HG03432 (cell line): ENCODE results near the gene DAZAP1.

Experiments used
- ATAC-seq: cut with Tn5 transposase; IDR thresholded peaks from one replicate; pipeline ENCODE4 v1.9.1; 2021; ENCODE audit warnings: mild to moderate bottlenecking, moderate library complexity; ENCODE audit not compliant: unreplicated experiment

DAZAP1 gene

GRCh38 chr19:1377176-1377964 lies 30.0 kb upstream of the DAZAP1 start:
- ATAC-seq: no peak

DNA sequence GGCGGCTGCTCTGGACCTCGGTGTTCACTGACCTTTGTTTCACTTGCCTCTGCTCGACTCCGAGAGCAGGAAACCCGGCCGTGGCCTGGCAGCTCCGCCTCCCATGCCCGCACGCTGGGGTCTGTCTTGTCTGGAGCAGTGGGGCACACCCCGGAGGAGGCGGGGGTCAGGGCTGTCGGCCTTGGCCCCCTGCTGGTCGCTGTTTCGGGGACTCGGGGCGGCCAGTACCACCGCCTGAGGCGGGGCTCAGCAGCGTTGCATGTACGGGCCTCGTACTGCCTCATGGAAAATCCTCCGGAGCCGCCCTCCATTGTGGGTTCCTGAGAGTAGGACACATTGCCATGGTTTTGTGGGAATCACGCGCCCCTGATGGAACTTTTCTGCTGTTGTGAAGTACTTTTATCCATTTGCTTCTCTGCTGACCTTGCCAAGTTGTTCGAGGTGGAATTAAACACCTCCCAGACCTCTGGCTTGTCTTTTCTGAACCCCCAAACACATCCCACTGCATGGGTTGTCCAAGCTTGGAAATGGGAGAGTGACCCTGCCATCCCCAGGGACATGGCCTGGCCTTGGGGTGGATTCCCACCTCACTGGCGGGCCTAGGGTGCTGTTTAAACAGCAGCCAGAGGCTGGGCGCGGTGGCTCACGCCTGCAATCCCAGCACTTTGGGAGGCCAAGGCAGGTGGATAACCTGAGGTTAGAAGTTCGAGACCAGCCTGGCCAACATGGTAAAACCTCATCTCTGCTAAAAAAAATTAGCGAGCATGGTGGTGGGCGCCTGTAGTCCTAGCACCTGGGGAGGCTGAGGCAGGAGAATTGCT lies 29.2 kb upstream of the DAZAP1 start:
- ATAC-seq: no peak

DNA sequence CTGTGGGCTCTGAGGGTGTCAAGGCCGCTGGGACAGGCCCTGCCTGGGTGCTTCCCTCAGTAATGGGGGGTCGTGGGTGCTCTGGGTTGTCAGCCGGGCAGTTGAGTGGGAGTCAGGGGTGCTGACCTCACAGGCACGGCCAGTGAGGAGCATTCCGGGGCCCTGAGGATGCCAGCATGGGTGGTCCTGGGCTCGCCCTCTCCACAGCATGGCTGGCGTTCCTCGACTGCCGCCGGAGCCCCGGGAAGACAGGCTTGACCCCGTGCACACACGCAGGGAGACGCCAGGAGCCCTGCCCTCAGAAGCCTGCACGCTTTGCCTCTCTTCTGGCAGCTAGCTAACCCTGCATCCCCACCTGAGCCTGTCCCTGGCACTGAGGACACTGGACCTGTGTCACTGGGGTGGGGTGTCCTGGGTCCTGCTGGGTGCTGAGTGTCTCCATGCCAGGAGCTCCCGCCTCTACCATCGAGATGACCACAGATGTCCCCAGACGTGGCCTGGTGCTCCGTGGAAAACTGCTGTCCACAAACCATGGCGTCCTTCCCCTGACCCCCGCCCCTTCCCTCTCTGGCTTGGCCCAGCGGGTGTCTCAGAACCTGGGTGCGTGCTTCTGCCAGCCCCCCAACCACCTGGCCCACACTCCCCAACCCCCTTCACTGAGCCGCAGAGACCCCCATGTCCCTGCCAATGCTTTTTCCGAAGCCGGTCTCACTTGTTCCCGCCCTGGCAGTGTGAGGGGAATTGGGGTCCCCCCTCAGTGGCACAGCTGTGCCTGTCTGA lies 28.1 kb upstream of the DAZAP1 start:
- ATAC-seq: no peak

GRCh38 chr19:1379961-1380489 lies 27.4 kb upstream of the DAZAP1 start:
- ATAC-seq: no peak

GRCh38 chr19:1382250-1382649 lies 25.1 kb upstream of the DAZAP1 start:
- no peak for ATAC-seq

- ATAC-seq: no peak
Measured at GRCh38 chr19:1383017-1383311, 24.4 kb upstream of the DAZAP1 start.

DNA sequence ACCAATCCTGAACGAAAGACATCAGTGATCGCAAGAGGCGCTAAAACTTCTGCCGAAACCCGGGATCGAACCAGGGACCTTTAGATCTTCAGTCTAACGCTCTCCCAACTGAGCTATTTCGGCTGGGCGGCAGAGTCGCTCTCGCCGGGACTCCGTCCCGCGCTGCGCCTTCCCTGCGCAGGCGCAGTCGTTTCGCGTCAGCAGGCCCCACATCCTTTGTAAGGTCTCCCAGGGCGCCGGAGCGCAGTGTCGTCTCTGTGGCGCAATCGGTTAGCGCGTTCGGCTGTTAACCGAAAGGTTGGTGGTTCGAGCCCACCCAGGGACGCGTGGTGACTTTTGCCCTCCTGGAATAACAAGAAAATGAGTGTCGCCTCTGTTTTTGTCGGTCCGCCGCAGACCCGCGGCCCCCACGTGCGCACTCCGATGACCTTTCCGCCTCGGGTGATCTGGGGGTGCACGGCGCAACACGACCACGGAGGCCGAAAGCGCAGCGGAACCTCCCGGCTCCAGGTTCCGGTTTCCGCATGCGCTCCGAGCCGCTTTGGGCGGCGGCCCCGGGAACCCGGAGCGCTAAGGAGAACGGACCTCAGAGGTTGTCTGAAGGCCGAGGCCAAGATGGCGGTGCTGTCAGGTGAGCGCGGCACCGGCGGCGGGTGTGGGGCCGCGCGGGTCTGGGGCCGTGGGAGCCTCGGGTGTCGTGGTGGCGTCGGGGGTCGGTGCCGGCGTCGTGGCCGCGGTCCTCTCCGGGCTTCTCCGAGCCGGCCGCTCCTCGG lies 23.9 kb upstream of the DAZAP1 start, which contains the start of gene NDUFS7:
NDUFS7 (plus strand) TSS at position 596 of the 773 bp plus-strand sequence; CDS start at position 616, 20 bp downstream.
- ATAC-seq: peak; percentile 77

DNA sequence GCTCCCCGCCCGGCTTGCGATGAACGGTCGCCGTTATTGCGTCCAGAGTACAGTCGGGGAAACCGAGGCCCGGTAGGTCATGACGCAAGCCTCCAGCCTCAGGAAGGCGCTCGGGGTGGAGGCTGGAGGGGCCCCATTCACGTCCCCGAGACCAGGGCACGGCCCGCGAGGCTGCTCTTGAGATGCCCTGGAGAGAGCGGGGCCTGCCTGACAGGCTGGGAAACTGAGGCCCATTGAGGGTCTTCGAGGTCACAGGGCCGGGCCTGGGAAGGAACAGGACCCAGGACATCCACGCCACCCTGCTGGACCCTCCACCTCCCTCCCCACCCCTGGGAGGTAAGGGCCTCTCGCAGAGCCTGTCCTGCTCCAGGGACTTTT lies 23.3 kb upstream of the DAZAP1 start:
- peak; percentile 2 for ATAC-seq

GRCh38 chr19:1384478-1385110 lies 22.8 kb upstream of the DAZAP1 start:
- no peak for ATAC-seq

DNA sequence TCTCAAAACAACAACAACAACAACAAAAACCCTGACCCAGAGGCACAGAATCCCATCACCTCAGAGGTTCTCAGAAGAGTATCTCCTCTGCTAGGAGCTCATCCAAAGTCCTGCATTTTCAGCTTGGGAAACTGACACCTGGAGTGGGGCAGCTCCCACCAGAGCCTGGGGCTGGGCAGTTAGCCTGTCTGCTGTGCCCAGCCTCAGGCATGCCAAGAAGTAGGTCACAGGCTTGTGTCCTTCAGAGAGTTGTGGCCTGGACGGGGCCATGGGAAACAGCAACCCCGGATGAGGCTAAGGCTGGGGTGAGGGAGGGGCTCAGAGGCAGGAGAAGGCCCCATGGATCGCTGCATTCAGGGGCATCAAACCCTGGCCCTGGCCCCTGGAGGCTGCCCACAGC lies 21.6 kb upstream of the DAZAP1 start:
- ATAC-seq: no peak

DNA sequence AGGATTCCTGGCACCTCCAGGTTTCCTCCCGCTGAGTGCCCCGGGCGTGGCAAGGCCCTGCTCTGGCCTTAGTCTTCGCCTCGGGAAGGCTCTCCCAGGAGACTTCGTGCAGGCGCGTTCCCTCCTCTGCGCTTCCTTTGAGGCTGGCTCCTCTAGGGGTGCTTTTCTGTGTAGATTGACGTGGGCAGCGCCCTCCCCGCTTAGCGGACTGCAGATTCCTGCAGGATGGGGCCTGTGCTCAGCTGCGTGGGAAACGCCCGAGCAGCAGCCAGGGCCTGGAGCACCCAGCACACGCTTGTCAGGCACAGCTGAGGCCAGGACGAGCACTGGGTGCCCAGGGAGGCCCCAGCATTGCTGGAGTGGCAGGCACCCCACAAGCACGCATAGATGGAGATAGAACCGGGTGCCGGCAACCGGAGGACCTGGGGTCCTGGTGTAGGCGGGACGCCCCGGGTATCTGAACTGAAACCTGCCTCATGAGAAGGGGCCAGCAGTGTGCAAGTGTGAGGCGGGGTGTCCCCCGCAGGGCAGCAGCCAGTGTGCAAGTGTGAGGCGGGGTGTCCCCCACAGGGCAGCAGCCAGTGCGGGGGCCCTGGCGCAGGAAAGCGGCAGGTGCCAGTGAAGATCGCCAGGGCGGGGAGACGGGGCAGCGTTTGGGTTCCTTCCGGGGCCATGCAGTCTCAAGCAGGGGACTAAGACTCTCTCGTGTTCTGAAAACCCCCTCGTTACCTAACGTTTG lies 20.3 kb upstream of the DAZAP1 start:
- no peak for ATAC-seq

- no peak for ATAC-seq
Measured at GRCh38 chr19:1387684-1388636, 19.4 kb upstream of the DAZAP1 start.

DNA sequence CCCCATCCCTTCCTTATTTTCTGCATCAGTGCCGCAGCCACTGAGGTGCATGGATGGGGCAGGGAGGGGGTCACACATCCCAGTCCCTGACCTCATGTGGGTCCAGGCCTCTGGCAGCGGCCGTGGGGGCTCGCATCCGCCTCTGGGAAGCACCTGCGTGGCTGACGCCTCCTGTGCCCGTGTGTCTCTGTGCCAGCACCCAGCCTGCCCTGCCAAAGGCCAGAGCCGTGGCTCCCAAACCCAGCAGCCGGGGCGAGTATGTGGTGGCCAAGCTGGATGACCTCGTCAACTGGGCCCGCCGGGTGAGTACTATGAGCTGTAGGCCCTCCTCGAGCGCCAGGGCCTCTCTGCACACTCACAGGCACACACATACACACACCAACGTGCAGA lies 18.8 kb upstream of the DAZAP1 start:
- no peak for ATAC-seq

DNA sequence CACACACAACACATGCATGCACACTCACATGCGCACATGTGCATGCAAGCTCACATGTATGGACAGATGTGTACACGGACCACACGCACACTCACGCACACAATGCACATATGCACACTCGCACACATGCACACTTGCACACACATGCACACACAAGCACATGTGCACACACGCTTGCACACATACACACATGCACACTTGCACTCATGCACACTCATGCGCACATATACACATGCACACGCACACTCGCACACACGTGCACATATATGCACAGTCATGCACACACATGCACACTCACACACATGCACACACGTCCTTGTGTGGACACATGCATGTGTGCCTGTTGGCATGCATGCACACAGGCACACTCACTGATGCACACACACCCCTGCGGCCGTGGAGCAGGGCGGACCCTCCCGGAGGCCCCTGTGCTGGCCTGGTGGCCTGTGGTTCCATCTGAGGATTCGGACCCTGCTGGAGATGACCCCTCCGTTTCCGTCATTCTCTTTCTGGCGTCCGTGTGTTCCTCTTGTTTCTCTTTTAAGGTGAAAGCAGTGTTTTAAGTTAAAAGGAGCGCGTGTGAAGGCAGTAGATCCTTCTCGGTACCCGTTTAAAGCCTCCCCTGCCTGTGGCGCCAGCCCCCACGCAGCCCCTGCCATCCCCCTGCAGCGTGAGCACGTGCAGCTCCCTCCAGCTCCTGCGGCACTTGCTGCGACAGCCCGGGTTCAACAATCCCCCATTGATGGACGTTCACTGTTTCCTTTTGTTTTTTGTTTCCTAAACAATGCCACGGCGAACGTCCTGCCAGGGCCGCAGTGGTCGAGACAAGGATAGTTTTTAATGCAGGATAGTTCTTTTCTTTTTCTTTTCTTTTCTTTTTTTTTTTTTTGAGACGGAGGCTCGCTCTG lies 18.1 kb upstream of the DAZAP1 start:
- ATAC-seq: no peak

DNA sequence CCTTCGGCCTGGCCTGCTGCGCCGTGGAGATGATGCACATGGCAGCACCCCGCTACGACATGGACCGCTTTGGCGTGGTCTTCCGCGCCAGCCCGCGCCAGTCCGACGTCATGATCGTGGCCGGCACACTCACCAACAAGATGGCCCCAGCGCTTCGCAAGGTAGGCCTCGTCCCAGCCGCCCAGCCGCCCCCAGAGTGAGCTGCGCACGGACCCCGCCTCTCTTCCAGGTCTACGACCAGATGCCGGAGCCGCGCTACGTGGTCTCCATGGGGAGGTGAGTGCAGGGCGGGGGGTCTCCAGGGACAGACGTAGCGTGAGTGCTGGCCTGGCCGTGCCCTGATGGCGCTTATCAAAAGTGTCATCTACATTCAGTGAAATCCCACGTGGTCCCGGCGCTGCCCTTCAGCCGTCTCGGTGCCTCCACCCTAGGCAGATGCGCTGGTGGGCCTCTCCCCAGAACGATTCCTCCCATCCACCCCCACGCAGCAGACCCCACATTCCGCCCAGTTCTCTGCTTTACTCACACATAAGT lies 16.4 kb upstream of the DAZAP1 start:
- ATAC-seq: no peak

- ATAC-seq: no peak
Measured at GRCh38 chr19:1392407-1392806, 15.0 kb upstream of the DAZAP1 start.

DNA sequence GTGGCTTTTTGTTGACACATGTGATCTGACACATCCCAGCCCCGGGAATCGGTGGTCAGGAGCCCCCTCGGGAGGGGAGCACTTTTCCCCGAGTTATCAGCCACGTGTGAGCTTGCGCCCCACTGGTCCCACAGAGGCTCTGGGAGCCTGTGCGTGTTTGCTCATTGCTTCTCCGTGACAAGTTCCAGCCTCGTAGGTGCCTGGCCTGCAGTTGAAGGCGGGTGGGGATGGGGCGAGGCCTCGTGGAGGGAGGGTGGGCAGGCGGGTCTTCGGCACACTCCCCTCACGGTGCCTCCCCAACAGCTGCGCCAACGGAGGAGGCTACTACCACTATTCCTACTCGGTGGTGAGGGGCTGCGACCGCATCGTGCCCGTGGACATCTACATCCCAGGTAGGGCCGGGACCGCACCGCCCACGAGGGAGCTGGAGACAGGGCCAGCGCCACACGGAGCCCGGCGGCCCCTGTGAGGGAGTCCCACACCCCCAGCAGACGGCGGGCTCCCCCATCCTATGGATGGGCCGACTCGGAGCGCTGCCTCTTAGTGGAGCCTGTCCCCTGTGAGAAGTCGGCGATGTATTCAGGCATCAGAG lies 14.4 kb upstream of the DAZAP1 start:
- ATAC-seq: no peak
